ENCODE measurements around the gene SLC6A14. TPM values are rescaled to one million over a fixed set of nuclear protein-coding genes. Genes with fewer than 3 reads are reported as not detected.

SLC6A14 gene
- total and polyA plus RNA-seq, 2 donors (not counting 1 experiment from before 2014, with no cell fraction given), result not detected

DNA sequence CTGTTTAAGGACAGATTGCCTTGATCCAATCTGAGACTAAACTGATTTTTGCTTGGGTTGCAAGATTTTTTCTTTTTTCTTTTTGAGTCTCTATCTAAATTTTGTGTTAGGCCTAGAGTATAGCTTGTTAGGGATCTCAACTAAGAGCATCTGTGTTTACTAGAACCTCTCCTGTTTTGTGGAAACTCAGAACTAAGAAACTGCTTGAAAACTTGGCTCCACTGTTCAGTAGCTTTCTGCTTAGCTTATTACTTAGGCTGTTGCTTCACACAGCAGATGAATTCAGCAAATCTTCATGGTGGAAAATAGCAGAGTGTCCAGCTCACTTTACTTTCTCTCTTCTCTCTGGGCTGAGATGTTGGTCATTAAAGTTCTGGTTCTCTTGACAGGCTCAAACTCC, 36.7 kb upstream of the SLC6A14 start:
- no peak overlapping the region for H3K4me3 Mint-ChIP-seq
- Histone ChIP-seq H3K4me1 (ENCODE audit: control insufficient read depth in 2 of 2, insufficient read depth in 2 of 2, low read length in 2 of 2) (no peaks in the 10 kb centered on the region), H3K9ac (ENCODE audit: low read length) (no peak overlapping the region), H3K4me3 (ENCODE audit: control extremely low read depth in 1 of 5, extremely low read depth in 1 of 5, insufficient read depth in 1 of 5, low read depth in 2 of 5, low read length in 4 of 5) (no peak overlapping the region), H3K27me3 (replicated peaks in 1 of 4; ENCODE audit: control extremely low read depth in 1 of 4, control insufficient read depth in 3 of 4, insufficient read depth in 4 of 4, low read length in 3 of 4) (no peaks in the 10 kb centered on the region), H3K27ac (ENCODE audit: low read length in 2 of 2) (no peak overlapping the region), H3K9me3 (ENCODE audit: control extremely low read depth in 1 of 3, control insufficient read depth in 2 of 3, insufficient read depth in 1 of 3, low read length in 2 of 3) (no peaks in the 10 kb centered on the region), H2AFZ (ENCODE audit: insufficient read depth, low read depth, low read length, poor library complexity, severe bottlenecking) (no peak overlapping the region), H4K20me1 (ENCODE audit: control insufficient read depth, insufficient read depth, low read length, poor library complexity, severe bottlenecking) (no peaks in the 10 kb centered on the region), H3K79me2 (ENCODE audit: control insufficient read depth, insufficient read depth, low read length) (no peaks in the 10 kb centered on the region), H3K4me2 (replicated peaks; ENCODE audit: low read depth, low read length, poor library complexity, severe bottlenecking) (no peak overlapping the region), H3K36me3 (replicated peaks in 1 of 2; ENCODE audit: control extremely low read depth in 1 of 2, control insufficient read depth in 1 of 2, extremely low read depth in 1 of 2, insufficient read depth in 2 of 2, low read length in 1 of 2) (no peaks in the 10 kb centered on the region)
- TF ChIP-seq, protein P1, sequence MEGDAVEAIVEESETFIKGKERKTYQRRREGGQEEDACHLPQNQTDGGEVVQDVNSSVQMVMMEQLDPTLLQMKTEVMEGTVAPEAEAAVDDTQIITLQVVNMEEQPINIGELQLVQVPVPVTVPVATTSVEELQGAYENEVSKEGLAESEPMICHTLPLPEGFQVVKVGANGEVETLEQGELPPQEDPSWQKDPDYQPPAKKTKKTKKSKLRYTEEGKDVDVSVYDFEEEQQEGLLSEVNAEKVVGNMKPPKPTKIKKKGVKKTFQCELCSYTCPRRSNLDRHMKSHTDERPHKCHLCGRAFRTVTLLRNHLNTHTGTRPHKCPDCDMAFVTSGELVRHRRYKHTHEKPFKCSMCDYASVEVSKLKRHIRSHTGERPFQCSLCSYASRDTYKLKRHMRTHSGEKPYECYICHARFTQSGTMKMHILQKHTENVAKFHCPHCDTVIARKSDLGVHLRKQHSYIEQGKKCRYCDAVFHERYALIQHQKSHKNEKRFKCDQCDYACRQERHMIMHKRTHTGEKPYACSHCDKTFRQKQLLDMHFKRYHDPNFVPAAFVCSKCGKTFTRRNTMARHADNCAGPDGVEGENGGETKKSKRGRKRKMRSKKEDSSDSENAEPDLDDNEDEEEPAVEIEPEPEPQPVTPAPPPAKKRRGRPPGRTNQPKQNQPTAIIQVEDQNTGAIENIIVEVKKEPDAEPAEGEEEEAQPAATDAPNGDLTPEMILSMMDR (IDR thresholded peaks at IDR 0.05), result no peak
- no peak for TF ChIP-seq EZH2 (IDR thresholded peaks at IDR 0.05; ENCODE audit: borderline replicate concordance, insufficient read depth, low read depth, low read length, poor library complexity, severe bottlenecking)
- ChIA-PET CTCF (no interaction called here), POLR2A (no interaction called here)
- no peaks in the 10 kb centered on the region for H3K27me3 Mint-ChIP-seq
- intact Hi-C loops (cut with micrococcal nuclease), result no loop called here
- H3K9me3 Mint-ChIP-seq (ENCODE audit: insufficient read depth), result no peaks in the 10 kb centered on the region
- no peak overlapping the region for H3K27ac Mint-ChIP-seq
- H3K4me1 Mint-ChIP-seq, result no peaks in the 10 kb centered on the region
- no peak for DNase-seq
- ATAC-seq (ENCODE audit: low read depth), result no peak

DNA sequence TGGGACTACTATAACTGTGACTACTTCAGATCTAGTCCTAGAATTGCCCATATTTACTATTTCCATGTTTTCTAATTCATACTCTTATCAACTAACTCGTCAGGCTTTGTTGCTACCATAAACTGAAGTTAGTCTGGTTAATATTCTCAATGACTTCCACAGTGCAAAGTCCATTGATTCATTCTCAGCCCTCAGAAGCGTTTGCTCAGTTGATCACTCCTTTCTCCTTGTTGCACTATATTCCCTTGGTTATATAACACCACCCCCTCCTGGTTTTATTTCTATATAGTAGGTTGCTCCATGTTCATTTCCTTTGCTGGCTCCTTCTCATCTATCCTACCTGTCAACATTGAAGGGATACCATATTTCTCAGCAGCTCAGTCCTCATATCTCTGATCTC, 27.2 kb upstream of the SLC6A14 start:
- no peak overlapping the region for H2AFZ ChIP-seq (ENCODE audit: insufficient read depth, low read depth, low read length, poor library complexity, severe bottlenecking)
- CTCF ChIA-PET, result no interaction called here
- Mint-ChIP-seq H3K27me3 (no peaks in the 10 kb centered on the region), H3K4me1 (no peaks in the 10 kb centered on the region), H3K27ac (no peak overlapping the region), H3K9me3 (ENCODE audit: insufficient read depth) (no peaks in the 10 kb centered on the region), H3K4me3 (no peak overlapping the region)
- no peaks in the 10 kb centered on the region for H3K27me3 ChIP-seq (replicated peaks in 1 of 4; ENCODE audit: control extremely low read depth in 1 of 4, control insufficient read depth in 3 of 4, insufficient read depth in 4 of 4, low read length in 3 of 4)
- no peaks in the 10 kb centered on the region for H3K79me2 ChIP-seq (ENCODE audit: control insufficient read depth, insufficient read depth, low read length)
- ATAC-seq (ENCODE audit: low read depth), result no peak
- no peaks in the 10 kb centered on the region for H4K20me1 ChIP-seq (ENCODE audit: control insufficient read depth, insufficient read depth, low read length, poor library complexity, severe bottlenecking)
- H3K4me1 ChIP-seq (ENCODE audit: control insufficient read depth in 2 of 2, insufficient read depth in 2 of 2, low read length in 2 of 2), result no peaks in the 10 kb centered on the region
- no peak for DNase-seq
- H3K27ac ChIP-seq (ENCODE audit: low read length in 2 of 2), result no peak overlapping the region
- H3K4me3 ChIP-seq (ENCODE audit: control extremely low read depth in 1 of 5, extremely low read depth in 1 of 5, insufficient read depth in 1 of 5, low read depth in 2 of 5, low read length in 4 of 5), result no peak overlapping the region
- no peak overlapping the region for H3K4me2 ChIP-seq (replicated peaks; ENCODE audit: low read depth, low read length, poor library complexity, severe bottlenecking)
- H3K36me3 ChIP-seq (replicated peaks in 1 of 2; ENCODE audit: control extremely low read depth in 1 of 2, control insufficient read depth in 1 of 2, extremely low read depth in 1 of 2, insufficient read depth in 2 of 2, low read length in 1 of 2), result no peaks in the 10 kb centered on the region
- TF ChIP-seq, protein P1 (IDR thresholded peaks at IDR 0.05), result no peak
- no peak for TF ChIP-seq EZH2 (IDR thresholded peaks at IDR 0.05; ENCODE audit: borderline replicate concordance, insufficient read depth, low read depth, low read length, poor library complexity, severe bottlenecking)
- no peak overlapping the region for H3K9ac ChIP-seq (ENCODE audit: low read length)
- intact Hi-C loops (cut with micrococcal nuclease), result no loop called here
- no CpG with 5 or more reads among the region's 2 CpGs for WGBS (ENCODE audit: insufficient coverage)
- POLR2A ChIA-PET, result no interaction called here
- H3K9me3 ChIP-seq (ENCODE audit: control extremely low read depth in 1 of 3, control insufficient read depth in 2 of 3, insufficient read depth in 1 of 3, low read length in 2 of 3), result no peaks in the 10 kb centered on the region
